HEK293 (cell line): ENCODE data around the gene AURKB.

Source experiments
- BCL11A ChIP-seq: fragments of 450-650 bp; formaldehyde crosslinking; IDR thresholded peaks from 2 replicates; pipeline ENCODE4 v1.5.1; 2016; ENCODE audit warnings: low read depth, missing biosample characterization, missing genetic modification characterization
- IKZF3 ChIP-seq: fragments of 450-650 bp; IDR thresholded peaks from 2 replicates; pipeline ENCODE4 v1.5.0; 2018; ENCODE audit warnings: missing biosample characterization, mild to moderate bottlenecking, missing genetic modification characterization, moderate library complexity
- KLF7 ChIP-seq: fragments of 450-650 bp; formaldehyde crosslinking; IDR thresholded peaks from 2 replicates; pipeline ENCODE4 v1.5.1; 2016; ENCODE audit warnings: missing biosample characterization, missing genetic modification characterization, borderline replicate concordance
- PRDM1 ChIP-seq: fragments of 450-650 bp; formaldehyde crosslinking; IDR thresholded peaks from 2 replicates; pipeline ENCODE4; 2016; ENCODE audit warnings: missing biosample characterization, missing genetic modification characterization
- TRIM28 ChIP-seq: IDR thresholded peaks from 2 replicates; pipeline ENCODE4 v1.6.1; 2011; ENCODE audit warnings: low read length, control low read depth, borderline replicate concordance
- YY1 ChIP-seq: fragments of 450-650 bp; formaldehyde crosslinking; IDR thresholded peaks from 2 replicates; pipeline ENCODE4 v1.5.1; 2018; ENCODE audit warnings: missing biosample characterization, missing genetic modification characterization
- ZBTB1 ChIP-seq: fragments of 450-650 bp; formaldehyde crosslinking; IDR thresholded peaks from 2 replicates; pipeline ENCODE4 v1.5.1; 2016; ENCODE audit warnings: missing biosample characterization, missing genetic modification characterization
- ZBTB17 ChIP-seq: fragments of 450-650 bp; formaldehyde crosslinking; IDR thresholded peaks from 2 replicates; pipeline ENCODE4 v1.5.1; 2016; ENCODE audit warnings: missing biosample characterization, missing genetic modification characterization
- ZNF184 ChIP-seq: fragments of 450-650 bp; IDR thresholded peaks from 2 replicates; pipeline ENCODE4 v1.5.1; 2018; ENCODE audit warnings: missing biosample characterization, mild to moderate bottlenecking, missing genetic modification characterization
- ZNF302 ChIP-seq: fragments of 450-650 bp; formaldehyde crosslinking; IDR thresholded peaks from 2 replicates; pipeline ENCODE4 v1.5.1; 2016; ENCODE audit warnings: missing biosample characterization, missing genetic modification characterization, low read depth
- ZNF391 ChIP-seq: fragments of 450-650 bp; formaldehyde crosslinking; IDR thresholded peaks from 2 replicates; pipeline ENCODE4 v1.5.1; 2016; ENCODE audit warnings: low read depth, missing biosample characterization, missing genetic modification characterization, borderline replicate concordance
- ZNF558 ChIP-seq: fragments of 450-650 bp; formaldehyde crosslinking; IDR thresholded peaks from 2 replicates; pipeline ENCODE4 v1.5.1; 2016; ENCODE audit warnings: missing biosample characterization, missing genetic modification characterization
- ZNF623 ChIP-seq: fragments of 450-650 bp; formaldehyde crosslinking; IDR thresholded peaks from 2 replicates; pipeline ENCODE4 v1.5.1; 2016; ENCODE audit warnings: missing biosample characterization, missing genetic modification characterization
- ZNF626 ChIP-seq: fragments of 450-650 bp; sonication (Bioruptor Pico); formaldehyde crosslinking; IDR thresholded peaks from 2 replicates; pipeline ENCODE4 v1.5.1; 2018; ENCODE audit warnings: missing biosample characterization, missing genetic modification characterization, inconsistent platforms
- ZNF660 ChIP-seq: fragments of 450-650 bp; IDR thresholded peaks from 2 replicates; pipeline ENCODE4 v1.5.1; 2018; ENCODE audit warnings: missing biosample characterization, mild to moderate bottlenecking, missing genetic modification characterization
- ZNF670 ChIP-seq: fragments of 450-650 bp; formaldehyde crosslinking; IDR thresholded peaks from 2 replicates; pipeline ENCODE4 v1.5.1; 2016; ENCODE audit warnings: missing biosample characterization, missing genetic modification characterization, low read depth
- ZSCAN30 ChIP-seq: fragments of 450-650 bp; IDR thresholded peaks from 2 replicates; pipeline ENCODE4 v1.5.1; 2018; ENCODE audit warnings: missing biosample characterization, mild to moderate bottlenecking, missing genetic modification characterization, moderate library complexity
- ZXDB ChIP-seq: fragments of 450-650 bp; formaldehyde crosslinking; IDR thresholded peaks from 2 replicates; pipeline ENCODE4 v1.5.1; 2016; ENCODE audit warnings: missing biosample characterization, missing genetic modification characterization
- TF ChIP-seq, protein P1 (sequence below): fragments of 450-650 bp; formaldehyde crosslinking; IDR thresholded peaks from 2 replicates; pipeline ENCODE4 v1.5.1; 2016; ENCODE audit warnings: missing biosample characterization, missing genetic modification characterization, borderline replicate concordance
- TF ChIP-seq, protein P2 (sequence below): fragments of 450-650 bp; formaldehyde crosslinking; IDR thresholded peaks from 2 replicates; pipeline ENCODE4 v1.5.1; 2017; ENCODE audit warnings: missing biosample characterization, missing genetic modification characterization
- TF ChIP-seq, protein P3 (sequence below): fragments of 450-650 bp; formaldehyde crosslinking; IDR thresholded peaks from 2 replicates; pipeline ENCODE4 v1.5.1; 2016; ENCODE audit warnings: missing biosample characterization, missing genetic modification characterization, borderline replicate concordance
- TF ChIP-seq, protein P4 (sequence below): fragments of 450-650 bp; formaldehyde crosslinking; IDR thresholded peaks from 2 replicates; pipeline ENCODE4 v1.5.1; 2017; ENCODE audit warnings: missing biosample characterization, missing genetic modification characterization

AURKB gene

DNA sequence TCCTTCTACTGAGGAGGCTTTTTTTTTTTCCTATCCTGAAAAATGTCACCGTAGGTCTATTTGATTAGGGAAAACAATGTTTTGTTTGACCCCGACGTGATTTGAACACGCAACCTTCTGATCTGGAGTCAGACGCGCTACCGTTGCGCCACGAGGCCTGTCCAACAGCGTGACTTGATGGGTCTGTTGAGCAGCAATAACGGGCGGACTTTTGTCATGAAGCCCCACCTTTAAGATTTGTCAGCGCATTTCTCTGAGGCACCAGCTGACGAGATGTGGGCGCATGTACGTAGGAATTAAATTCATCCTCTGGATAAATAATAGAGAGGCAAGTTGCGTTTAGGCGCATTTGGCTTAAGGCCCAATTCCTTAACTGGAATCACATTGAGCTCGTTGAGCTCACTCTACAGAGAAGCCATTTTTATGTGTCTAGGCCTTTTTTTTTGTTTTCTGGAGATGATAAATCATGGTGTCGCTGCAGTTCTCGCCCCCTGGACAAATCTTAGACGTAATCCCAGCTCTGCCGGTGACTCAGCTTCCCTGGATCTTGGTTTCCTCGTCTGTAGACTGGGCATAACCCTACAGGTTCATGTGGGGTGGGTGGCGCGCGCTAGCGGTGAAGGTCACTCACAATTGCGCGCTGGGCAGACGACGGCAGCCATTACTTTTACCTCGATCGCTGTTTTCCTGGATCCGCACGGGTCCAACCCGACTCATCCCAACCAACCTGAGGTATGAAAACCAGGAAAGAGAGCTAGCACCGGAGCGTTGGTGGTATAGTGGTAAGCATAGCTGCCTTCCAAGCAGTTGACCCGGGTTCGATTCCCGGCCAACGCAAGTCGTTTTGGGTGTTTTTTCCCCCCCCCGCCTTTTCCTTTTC lies 10.6 kb upstream of the AURKB start (continued):
- TF ChIP-seq, protein P1, sequence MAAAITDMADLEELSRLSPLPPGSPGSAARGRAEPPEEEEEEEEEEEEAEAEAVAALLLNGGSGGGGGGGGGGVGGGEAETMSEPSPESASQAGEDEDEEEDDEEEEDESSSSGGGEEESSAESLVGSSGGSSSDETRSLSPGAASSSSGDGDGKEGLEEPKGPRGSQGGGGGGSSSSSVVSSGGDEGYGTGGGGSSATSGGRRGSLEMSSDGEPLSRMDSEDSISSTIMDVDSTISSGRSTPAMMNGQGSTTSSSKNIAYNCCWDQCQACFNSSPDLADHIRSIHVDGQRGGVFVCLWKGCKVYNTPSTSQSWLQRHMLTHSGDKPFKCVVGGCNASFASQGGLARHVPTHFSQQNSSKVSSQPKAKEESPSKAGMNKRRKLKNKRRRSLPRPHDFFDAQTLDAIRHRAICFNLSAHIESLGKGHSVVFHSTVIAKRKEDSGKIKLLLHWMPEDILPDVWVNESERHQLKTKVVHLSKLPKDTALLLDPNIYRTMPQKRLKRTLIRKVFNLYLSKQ, result no peak
- TF ChIP-seq, protein P2, sequence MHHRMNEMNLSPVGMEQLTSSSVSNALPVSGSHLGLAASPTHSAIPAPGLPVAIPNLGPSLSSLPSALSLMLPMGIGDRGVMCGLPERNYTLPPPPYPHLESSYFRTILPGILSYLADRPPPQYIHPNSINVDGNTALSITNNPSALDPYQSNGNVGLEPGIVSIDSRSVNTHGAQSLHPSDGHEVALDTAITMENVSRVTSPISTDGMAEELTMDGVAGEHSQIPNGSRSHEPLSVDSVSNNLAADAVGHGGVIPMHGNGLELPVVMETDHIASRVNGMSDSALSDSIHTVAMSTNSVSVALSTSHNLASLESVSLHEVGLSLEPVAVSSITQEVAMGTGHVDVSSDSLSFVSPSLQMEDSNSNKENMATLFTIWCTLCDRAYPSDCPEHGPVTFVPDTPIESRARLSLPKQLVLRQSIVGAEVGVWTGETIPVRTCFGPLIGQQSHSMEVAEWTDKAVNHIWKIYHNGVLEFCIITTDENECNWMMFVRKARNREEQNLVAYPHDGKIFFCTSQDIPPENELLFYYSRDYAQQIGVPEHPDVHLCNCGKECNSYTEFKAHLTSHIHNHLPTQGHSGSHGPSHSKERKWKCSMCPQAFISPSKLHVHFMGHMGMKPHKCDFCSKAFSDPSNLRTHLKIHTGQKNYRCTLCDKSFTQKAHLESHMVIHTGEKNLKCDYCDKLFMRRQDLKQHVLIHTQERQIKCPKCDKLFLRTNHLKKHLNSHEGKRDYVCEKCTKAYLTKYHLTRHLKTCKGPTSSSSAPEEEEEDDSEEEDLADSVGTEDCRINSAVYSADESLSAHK (tag by site-specific recombination), result peak; percentile 33; the same call in 1 of the 2 replicates
- TF ChIP-seq YY1 (tag by site-specific recombination), result peak; percentile 92
- TF ChIP-seq, protein P3, sequence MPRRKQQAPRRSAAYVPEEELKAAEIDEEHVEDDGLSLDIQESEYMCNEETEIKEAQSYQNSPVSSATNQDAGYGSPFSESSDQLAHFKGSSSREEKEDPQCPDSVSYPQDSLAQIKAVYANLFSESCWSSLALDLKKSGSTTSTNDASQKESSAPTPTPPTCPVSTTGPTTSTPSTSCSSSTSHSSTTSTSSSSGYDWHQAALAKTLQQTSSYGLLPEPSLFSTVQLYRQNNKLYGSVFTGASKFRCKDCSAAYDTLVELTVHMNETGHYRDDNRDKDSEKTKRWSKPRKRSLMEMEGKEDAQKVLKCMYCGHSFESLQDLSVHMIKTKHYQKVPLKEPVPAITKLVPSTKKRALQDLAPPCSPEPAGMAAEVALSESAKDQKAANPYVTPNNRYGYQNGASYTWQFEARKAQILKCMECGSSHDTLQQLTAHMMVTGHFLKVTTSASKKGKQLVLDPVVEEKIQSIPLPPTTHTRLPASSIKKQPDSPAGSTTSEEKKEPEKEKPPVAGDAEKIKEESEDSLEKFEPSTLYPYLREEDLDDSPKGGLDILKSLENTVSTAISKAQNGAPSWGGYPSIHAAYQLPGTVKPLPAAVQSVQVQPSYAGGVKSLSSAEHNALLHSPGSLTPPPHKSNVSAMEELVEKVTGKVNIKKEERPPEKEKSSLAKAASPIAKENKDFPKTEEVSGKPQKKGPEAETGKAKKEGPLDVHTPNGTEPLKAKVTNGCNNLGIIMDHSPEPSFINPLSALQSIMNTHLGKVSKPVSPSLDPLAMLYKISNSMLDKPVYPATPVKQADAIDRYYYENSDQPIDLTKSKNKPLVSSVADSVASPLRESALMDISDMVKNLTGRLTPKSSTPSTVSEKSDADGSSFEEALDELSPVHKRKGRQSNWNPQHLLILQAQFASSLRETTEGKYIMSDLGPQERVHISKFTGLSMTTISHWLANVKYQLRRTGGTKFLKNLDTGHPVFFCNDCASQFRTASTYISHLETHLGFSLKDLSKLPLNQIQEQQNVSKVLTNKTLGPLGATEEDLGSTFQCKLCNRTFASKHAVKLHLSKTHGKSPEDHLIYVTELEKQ (tag by site-specific recombination), result peak; percentile 75
- peak; percentile 9; the same call in 1 of the 2 replicates for TF ChIP-seq ZNF623 (tag by site-specific recombination)
- TF ChIP-seq BCL11A, result peak; percentile 71
- peak; percentile 92 for TF ChIP-seq ZSCAN30 (tag by site-specific recombination)
- TF ChIP-seq ZNF670 (tag by site-specific recombination), result no peak
- TF ChIP-seq ZXDB (tag by site-specific recombination), result peak; percentile 50; the same call in 1 of the 2 replicates
- no peak for TF ChIP-seq ZNF302 (tag by site-specific recombination)
- peak; percentile 89 for TF ChIP-seq ZNF184
- TF ChIP-seq IKZF3 (tag by site-specific recombination), result peak; percentile 98
- TF ChIP-seq ZNF626, result no peak
- TF ChIP-seq KLF7 (tag by site-specific recombination), result peak; percentile 27; the same call in 1 of the 2 replicates
- peak; percentile 90 for TF ChIP-seq ZBTB17 (tag by site-specific recombination)
- 0 out of 2 replicates have a peak, but pooled peaks have one; percentile 11 for TF ChIP-seq ZBTB1 (tag by site-specific recombination)
- TF ChIP-seq PRDM1, result peak; percentile 95
- TF ChIP-seq ZNF558, result peak; percentile 60
- TF ChIP-seq ZNF391, result peak; percentile 68; the same call in 1 of the 2 replicates
- TF ChIP-seq, protein P4, sequence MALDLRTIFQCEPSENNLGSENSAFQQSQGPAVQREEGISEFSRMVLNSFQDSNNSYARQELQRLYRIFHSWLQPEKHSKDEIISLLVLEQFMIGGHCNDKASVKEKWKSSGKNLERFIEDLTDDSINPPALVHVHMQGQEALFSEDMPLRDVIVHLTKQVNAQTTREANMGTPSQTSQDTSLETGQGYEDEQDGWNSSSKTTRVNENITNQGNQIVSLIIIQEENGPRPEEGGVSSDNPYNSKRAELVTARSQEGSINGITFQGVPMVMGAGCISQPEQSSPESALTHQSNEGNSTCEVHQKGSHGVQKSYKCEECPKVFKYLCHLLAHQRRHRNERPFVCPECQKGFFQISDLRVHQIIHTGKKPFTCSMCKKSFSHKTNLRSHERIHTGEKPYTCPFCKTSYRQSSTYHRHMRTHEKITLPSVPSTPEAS (tag by site-specific recombination), result peak; percentile 31; the same call in 1 of the 2 replicates
- TF ChIP-seq TRIM28, result peak; percentile 67; the same call in 1 of the 2 replicates
- TF ChIP-seq ZNF660 (tag by site-specific recombination), result peak; percentile 97
- TF ChIP-seq, all 188 proteins: peak for 78
